OCI-LY1 (cell line): ENCODE measurements around the gene PIEZO1.

ENCODE experiments used
- H2AFZ ChIP-seq: fragments of 200-600 bp; sonication (generic), shearing (Covaris generic); 2 replicates; pipeline ENCODE4 v1.6.0; 2014; ENCODE audit warnings: antibody characterized with exemption, mild to moderate bottlenecking, low read length
- H3F3A ChIP-seq: fragments of 200-600 bp; sonication (generic), shearing (Covaris generic); 2 replicates; pipeline ENCODE4 v1.6.0; 2014; ENCODE audit warnings: mild to moderate bottlenecking, antibody characterized with exemption, low read length, moderate library complexity; ENCODE audit not compliant: insufficient read depth
- H3K27ac ChIP-seq: fragments of 200-600 bp; sonication (generic); 2 replicates; pipeline ENCODE4 v1.5.1; 2014; ENCODE audit warnings: low read length, mixed run types, mild to moderate bottlenecking, low read depth; ENCODE audit not compliant: poor library complexity, severe bottlenecking
- H3K27me3 ChIP-seq: fragments of 200-600 bp; sonication (generic); 2 replicates; pipeline ENCODE4 v1.6.0; 2014; ENCODE audit warnings: antibody characterized with exemption, mild to moderate bottlenecking, low read length, moderate library complexity; ENCODE audit not compliant: insufficient read depth
- H3K36me3 ChIP-seq: fragments of 200-600 bp; sonication (generic); 2 replicates; pipeline ENCODE4 v1.6.1; 2014; ENCODE audit warnings: mild to moderate bottlenecking, antibody characterized with exemption, low read length, moderate library complexity, mixed read lengths; ENCODE audit not compliant: insufficient read depth
- H3K4me1 ChIP-seq: fragments of 200-600 bp; sonication (generic); 2 replicates; pipeline ENCODE4 v1.5.1; 2014; ENCODE audit warnings: mild to moderate bottlenecking, low read length, moderate library complexity; ENCODE audit not compliant: insufficient read depth, severe bottlenecking
- H3K4me2 ChIP-seq: fragments of 200-600 bp; sonication (generic), shearing (Covaris generic); 2 replicates; pipeline ENCODE4 v1.6.1; 2014; ENCODE audit warnings: low read length
- H3K4me3 ChIP-seq: fragments of 200-600 bp; sonication (generic); 2 replicates; pipeline ENCODE4 v1.5.1; 2014; ENCODE audit warnings: low read length, low read depth, mild to moderate bottlenecking, mixed read lengths; ENCODE audit not compliant: poor library complexity, severe bottlenecking
- H3K79me2 ChIP-seq: fragments of 200-600 bp; shearing (Covaris generic); 2 replicates; pipeline ENCODE4 v1.6.1; 2016; ENCODE audit warnings: mixed run types, low read length, mixed read lengths; ENCODE audit not compliant: insufficient read depth
- H3K9ac ChIP-seq: fragments of 200-600 bp; sonication (generic), shearing (Covaris generic); 2 replicates; pipeline ENCODE4 v1.6.1; 2014; ENCODE audit warnings: mild to moderate bottlenecking, low read length, mixed read lengths
- H3K9me2 ChIP-seq: fragments of 200-600 bp; sonication (generic), shearing (Covaris generic); 2 replicates; pipeline ENCODE4 v1.6.1; 2014; ENCODE audit warnings: low read depth, mild to moderate bottlenecking, low read length, mixed read lengths
- H3K9me3 ChIP-seq: fragments of 200-600 bp; shearing (Covaris generic); 2 replicates; pipeline ENCODE4 v1.6.1; 2014; ENCODE audit warnings: low read length, mixed read lengths
- H4K20me1 ChIP-seq: fragments of 200-600 bp; sonication (generic), shearing (Covaris generic); 2 replicates; pipeline ENCODE4 v1.6.0; 2016; ENCODE audit warnings: mild to moderate bottlenecking, low read length; ENCODE audit not compliant: insufficient read depth
- CTCF ChIP-seq: fragments of 200-600 bp; sonication (generic), shearing (Covaris generic); IDR thresholded peaks from 2 replicates; pipeline ENCODE4 v1.5.1; 2017; ENCODE audit warnings: mild to moderate bottlenecking, antibody characterized with exemption, low read length, moderate library complexity, mixed read lengths
- EZH2 ChIP-seq: fragments of 200-600 bp; sonication (generic), shearing (Covaris generic); IDR thresholded peaks from 2 replicates; pipeline ENCODE4 v1.8.0; 2017; ENCODE audit warnings: borderline replicate concordance, mixed run types, mild to moderate bottlenecking, antibody characterized with exemption, low read length, moderate library complexity, mixed read lengths

PIEZO1 gene

GRCh38 chr16:88733630-88734360, 51.2 kb downstream of the PIEZO1 start:
- no peaks in the 10 kb centered on the region for H4K20me1 ChIP-seq
- H3K27ac ChIP-seq = no peak overlapping the region
- H3K4me3 ChIP-seq = no peak overlapping the region
- no peaks in the 10 kb centered on the region for H3K9me2 ChIP-seq
- no peaks in the 10 kb centered on the region for H3K79me2 ChIP-seq
- H2AFZ ChIP-seq = no peak overlapping the region
- H3K4me2 ChIP-seq = no peak overlapping the region
- no peaks in the 10 kb centered on the region for H3K9me3 ChIP-seq
- TF ChIP-seq CTCF (no peak), EZH2 (no peak)
- H3K36me3 ChIP-seq = no peaks in the 10 kb centered on the region; the same call in 1 of the 2 replicates
- no peaks in the 10 kb centered on the region for H3F3A ChIP-seq
- peaks cover 4% of the 10 kb centered on the region for H3K4me1 ChIP-seq
- H3K27me3 ChIP-seq = peaks cover 5% of the 10 kb centered on the region
- H3K9ac ChIP-seq = no peak overlapping the region

GRCh38 chr16:88732961-88733294, 52.1 kb downstream of the PIEZO1 start:
- Histone ChIP-seq H3K9me2 (no peaks in the 10 kb centered on the region), H3K9ac (no peak overlapping the region), H2AFZ (no peak overlapping the region), H3K4me3 (no peak overlapping the region), H3K36me3 (no peaks in the 10 kb centered on the region; the same call in 1 of the 2 replicates), H3K4me2 (no peak overlapping the region), H3K27ac (no peak overlapping the region), H3K27me3 (peaks cover 5% of the 10 kb centered on the region), H3K4me1 (peaks cover 4% of the 10 kb centered on the region), H3K79me2 (no peaks in the 10 kb centered on the region), H4K20me1 (no peaks in the 10 kb centered on the region), H3K9me3 (no peaks in the 10 kb centered on the region), H3F3A (no peaks in the 10 kb centered on the region)
- TF ChIP-seq CTCF = no peak

- Histone ChIP-seq H3K4me2 (no peak overlapping the region), H3K79me2 (no peaks in the 10 kb centered on the region), H2AFZ (no peak overlapping the region), H3K27me3 (peaks cover 5% of the 10 kb centered on the region; the same call in 1 of the 2 replicates), H4K20me1 (no peaks in the 10 kb centered on the region), H3K9me2 (no peaks in the 10 kb centered on the region), H3K9me3 (no peaks in the 10 kb centered on the region), H3F3A (no peaks in the 10 kb centered on the region), H3K36me3 (no peaks in the 10 kb centered on the region; the same call in 1 of the 2 replicates), H3K4me1 (no peaks in the 10 kb centered on the region), H3K27ac (no peak overlapping the region), H3K9ac (no peak overlapping the region), H3K4me3 (no peak overlapping the region)
- TF ChIP-seq EZH2 (no peak), CTCF (no peak)
These were observed 52.7 kb downstream of the PIEZO1 start for GRCh38 chr16:88732172-88732960.
